HG02610 (cell line): Measurements from ENCODE around the gene DLK2.

Source experiments
- ATAC-seq: cut with Tn5 transposase; IDR thresholded peaks from one replicate; pipeline ENCODE4 v1.9.1; 2021; ENCODE audit warnings: mild to moderate bottlenecking, moderate library complexity; ENCODE audit not compliant: unreplicated experiment

The DLK2 gene

DNA sequence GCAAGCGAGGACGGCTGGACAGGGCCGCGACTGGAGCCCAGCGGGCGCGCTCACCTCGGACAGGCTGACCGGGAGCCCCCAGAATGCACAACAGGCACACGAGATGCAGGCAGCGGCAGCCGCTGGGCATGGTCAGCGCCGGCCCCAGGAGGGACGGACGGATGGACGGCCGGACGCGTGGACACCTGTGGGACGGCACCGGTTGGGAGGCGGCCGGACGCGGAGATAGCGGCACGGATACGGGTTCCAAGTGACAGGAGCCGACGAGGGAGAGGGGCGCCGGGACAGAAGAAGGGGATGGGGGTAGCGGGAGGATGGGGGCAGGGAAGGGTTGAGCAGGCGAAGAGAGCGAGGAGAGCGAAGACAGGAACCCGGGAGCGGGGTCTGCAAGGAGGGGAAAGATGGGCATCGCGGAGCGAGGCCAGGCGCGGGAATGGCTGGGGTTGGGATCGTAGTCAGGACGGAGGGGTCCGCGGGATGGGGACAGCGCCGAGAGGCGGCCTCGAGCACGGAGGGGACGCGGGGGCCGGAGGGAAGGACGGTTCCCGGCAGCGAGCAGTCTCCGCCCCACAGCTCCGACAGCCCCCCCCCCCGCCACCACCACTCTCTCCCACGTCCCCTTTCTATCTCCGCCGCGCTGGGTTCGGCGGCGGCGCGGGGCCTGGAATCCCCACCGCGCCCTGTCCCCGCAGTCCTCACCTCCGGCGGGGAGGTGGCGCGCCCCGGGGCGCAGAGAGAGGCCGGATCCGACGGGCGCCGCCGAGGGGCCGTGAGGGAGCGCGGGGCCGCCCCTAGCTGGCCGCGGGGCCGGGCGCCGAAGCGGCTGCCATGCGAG, 435 bp downstream of the DLK2 start:
- ATAC-seq, result no peak

DNA sequence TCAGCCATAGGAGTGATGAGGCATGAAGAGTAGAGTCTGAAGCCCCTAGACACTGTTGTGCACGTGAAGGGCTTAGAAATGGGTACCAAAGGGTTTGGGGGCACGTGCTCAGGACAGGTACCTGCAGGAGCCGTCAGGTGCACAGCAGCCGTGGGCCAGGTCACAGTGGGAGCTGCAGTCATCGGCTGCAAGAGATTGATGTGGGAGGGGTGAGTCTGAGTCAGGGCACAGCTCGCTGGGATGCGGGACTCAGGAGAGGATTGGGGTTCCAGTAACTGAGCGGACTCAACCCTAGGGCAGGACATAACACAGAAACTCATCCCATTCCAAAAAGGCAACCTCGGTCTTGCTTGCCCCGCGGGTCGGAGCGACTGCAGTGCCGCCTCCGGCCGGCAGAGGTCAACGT, 1.1 kb downstream of the DLK2 start:
- ATAC-seq, result no peak

DNA sequence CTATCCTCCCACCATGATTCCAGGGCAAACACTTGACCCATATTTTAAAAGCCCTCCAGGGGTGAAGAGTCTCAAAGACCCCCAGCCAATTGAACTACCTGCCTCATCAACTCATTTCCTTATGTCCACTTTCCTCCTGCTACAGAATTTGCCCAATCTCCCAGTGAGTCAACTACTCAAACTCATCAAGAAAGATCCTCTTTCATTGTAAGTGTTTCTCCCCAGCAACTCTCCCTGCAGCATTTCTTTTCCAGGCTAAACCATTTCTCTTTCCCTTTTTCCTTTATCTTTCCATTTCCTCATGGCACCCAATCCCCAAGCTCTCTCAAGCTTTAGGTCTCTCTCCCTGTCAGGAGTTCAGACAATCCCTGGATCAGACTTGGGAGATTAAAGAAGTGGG, 1.5 kb downstream of the DLK2 start:
- ATAC-seq, result no peak

DNA sequence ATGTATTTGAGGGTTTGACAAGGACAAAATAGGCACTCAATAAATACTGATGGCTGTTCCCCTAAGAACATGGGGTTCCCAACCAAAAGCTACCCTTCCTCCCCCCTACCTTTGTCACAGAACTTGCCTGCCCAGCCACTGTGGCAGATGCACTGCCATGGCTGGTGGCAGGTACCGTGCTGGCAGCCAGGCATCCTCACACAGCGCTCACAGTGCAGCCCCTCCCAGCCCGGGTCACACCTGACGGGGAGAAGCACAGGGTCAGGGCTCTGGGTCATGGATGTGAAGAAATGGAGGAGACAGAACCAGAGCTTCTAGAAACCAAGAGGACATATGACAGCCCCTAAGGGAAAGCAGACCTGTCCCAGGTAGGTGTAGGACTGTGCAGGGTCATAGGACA, 2.5 kb downstream of the DLK2 start:
- ATAC-seq, result no peak

DNA sequence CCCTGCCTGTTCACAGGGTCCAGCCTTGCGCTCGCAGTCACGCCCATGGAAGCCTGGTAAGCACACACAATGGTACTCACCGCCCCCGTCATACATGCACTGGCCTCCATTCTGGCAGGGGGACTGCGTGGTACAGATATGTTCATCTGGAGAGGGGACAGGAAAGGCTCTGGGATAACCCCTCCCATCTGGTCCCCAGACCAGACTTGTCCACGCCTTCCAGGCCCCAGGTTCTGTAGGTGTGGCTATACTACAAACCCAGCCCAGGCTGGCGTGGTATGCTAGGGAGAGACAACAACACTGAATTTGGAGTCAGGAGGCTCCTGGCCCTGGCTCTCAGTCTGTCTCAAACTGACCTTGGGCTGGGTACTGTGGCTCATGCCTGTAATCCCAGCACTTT, 3.4 kb downstream of the DLK2 start:
- ATAC-seq, result no peak

DNA sequence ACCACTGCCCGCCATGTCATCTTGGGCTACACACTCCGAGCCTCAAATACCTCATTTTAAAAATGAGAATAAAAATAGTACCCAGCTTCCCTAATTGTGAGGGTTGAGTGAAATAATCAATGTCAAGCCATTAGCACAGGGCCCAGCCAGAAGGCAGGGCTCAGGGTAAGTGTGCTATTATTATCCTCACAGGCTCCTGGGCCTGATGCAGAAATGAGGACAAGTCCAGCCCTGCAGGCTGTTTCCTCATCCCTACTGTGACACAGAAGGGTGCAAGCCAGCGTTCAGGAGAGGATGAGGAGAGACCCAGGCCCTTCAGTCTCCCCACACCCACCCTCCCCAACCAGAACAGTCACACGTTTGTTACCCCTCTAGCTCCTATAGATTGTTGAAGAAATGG, 4.0 kb downstream of the DLK2 start:
- no peak for ATAC-seq

DNA sequence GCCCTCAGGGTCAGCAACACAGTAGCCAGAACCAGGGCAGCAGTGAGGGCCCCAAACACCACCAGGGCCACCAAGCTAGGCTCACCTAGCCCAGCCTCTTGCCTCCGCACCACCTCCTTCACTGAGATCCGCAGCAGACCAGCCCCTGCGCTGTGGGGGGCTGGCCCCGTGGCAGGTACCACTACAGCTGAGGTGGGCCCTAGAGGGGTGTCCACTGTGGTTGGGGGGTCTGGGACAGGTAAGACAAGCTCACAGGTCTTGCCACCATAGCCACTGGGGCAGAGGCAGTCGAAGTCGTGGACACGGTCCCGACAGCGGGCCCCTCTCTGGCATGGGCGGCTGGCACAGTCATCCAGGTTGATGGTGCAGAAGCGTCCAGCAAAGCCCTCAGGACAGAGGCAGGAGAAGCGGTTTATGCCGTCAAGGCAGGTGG, 4.6 kb downstream of the DLK2 start:
- no peak for ATAC-seq

DNA sequence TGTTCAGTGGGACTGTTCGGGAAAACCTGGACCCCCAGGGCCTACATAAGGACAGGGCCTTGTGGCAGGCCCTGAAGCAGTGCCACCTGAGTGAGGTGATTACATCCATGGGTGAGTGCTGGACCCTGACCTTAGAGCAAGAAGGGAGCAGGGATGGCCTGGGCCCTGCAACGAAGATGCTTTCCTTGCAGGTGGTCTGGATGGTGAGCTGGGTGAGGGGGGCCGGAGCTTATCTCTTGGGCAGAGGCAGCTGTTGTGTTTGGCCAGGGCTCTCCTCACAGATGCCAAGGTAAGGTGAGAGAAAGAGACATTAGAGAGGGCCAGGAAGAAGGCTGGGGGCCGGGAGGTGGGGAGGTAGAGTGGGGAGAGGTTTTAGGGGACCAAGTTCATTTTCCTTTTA, 6.4 kb downstream of the DLK2 start:
- ATAC-seq, result no peak

DNA sequence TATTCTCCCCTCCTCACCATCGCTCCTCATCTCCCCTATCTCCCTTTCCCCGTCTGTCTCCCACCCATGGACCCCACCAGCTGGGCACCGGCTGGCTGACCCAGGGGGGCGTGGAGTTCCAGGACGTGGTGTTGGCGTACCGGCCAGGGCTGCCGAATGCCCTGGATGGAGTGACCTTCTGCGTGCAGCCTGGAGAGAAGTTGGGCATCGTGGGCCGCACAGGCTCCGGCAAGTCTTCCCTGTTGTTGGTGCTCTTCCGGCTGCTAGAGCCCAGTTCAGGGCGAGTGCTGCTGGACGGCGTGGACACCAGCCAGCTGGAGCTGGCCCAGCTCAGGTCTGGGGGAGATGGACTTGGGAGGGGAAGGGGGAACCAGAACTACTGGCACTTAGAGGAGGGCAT, 7.7 kb downstream of the DLK2 start:
- ATAC-seq, result no peak

DNA sequence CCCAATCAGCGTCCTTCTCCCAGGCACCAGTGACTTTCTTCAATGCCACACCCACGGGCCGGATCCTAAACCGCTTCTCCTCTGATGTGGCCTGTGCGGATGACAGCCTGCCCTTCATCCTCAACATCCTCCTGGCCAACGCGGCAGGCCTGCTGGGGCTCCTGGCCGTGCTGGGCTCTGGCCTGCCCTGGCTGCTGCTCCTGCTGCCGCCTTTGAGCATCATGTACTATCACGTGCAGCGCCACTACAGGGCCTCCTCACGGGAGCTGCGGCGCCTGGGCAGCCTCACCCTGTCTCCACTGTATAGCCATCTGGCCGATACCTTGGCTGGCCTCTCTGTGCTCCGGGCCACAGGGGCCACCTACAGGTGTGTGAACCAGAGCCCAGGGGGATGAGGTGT, 9.8 kb downstream of the DLK2 start:
- no peak for ATAC-seq

DNA sequence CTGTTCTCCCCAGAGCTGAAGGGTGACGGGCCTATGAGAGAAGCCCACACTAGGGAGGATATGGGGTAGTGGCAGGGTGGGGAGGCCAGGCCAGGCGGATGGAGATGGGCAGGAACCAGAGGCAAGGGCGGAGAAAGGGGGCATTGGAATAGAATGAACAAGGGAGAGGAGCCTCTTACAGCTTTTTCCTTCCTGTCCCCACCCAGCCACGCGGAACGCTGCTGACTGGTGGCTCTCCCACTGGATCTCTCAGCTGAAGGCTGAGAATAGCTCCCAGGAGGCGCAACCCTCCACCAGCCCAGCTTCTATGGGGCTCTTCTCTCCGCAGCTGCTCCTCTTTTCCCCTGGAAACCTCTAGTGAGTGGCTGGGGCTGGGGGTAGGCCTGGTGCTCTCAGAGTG, 10.8 kb downstream of the DLK2 start:
- no peak for ATAC-seq

DNA sequence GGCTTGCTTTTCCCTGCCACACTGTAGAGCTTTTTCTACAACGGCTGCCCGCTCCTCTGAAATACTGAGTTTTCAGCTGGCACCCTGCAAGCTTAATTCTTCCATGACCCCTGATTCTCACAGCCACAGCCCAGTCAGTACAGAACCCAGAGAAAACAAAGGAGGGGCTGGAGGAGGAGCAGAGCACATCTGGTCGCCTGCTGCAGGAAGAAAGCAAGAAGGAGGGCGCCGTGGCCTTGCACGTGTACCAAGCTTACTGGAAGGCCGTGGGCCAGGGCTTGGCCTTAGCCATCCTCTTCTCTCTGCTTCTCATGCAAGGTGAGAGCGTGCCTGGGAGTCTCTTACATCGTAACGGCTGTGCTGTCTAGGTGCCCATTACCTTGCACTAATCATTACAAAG, 11.3 kb downstream of the DLK2 start:
- ATAC-seq, result no peak

DNA sequence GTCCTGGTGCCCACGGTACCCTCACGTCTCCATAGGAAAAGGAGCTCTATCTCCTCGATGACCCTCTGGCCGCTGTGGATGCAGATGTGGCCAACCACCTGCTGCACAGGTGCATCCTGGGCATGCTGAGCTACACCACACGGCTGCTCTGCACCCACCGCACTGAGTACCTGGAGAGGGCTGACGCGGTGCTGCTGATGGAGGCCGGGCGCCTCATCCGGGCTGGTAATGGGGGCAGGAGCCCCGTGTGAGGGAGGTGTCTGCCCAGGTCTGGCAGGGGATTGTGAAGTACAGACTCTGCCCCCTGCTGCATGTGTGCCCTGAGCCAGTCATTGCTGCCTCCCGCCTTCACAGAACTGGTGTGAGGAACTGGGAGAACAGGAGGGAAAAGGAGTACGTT, 12.4 kb downstream of the DLK2 start:
- ATAC-seq, result no peak

DNA sequence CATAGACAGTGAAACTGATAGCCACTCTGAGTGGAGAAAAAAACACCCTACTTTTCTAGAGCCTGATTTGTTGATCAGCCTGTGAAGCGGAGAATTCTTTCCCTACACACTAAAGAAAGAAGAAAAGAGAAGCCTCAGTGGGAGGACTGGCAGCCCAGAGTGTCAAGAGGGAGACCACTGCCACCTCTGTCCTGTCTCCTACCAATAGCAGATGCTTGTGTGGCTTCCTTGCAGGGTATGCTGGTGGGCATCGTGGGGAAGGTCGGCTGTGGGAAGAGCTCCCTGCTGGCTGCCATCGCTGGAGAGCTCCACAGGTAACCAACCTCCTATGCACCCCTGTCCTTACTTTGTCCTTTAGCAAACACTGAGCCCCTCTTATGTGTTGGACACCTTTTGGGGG, 17.6 kb downstream of the DLK2 start:
- no peak for ATAC-seq

DNA sequence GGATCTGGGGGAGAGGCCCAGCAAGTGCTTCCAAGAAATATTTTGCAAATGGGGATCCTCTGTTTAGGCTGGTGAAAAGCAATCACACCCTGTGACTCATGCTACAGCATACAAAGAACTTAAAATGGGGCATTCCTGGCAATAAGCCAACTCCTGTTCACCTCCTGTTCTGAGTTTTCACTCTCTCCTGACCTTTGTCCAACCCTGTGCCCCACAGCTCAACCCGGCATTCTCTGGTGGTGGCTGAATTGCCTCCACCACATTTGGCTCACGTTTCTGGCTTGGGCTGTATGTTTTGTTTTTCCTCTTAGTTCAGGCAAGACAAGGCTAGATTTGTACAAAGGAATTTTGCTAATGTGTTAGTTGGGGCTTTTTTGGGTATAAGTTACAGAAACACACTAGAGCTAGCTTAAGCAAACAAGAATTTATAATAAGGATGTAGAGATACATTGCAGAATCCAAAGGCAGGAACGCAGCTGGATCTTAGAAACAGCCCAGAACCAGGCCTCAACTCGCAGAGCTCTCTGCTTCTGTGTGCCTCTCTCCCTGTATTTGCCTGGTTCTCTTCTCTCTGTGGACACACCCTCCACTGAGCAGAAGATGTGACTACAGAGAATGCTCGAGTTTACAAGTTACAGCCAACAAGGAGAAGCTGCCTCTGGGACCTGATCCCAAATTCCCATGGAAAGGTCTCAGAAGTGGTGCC, 18.6 kb downstream of the DLK2 start:
- ATAC-seq, result no peak

DNA sequence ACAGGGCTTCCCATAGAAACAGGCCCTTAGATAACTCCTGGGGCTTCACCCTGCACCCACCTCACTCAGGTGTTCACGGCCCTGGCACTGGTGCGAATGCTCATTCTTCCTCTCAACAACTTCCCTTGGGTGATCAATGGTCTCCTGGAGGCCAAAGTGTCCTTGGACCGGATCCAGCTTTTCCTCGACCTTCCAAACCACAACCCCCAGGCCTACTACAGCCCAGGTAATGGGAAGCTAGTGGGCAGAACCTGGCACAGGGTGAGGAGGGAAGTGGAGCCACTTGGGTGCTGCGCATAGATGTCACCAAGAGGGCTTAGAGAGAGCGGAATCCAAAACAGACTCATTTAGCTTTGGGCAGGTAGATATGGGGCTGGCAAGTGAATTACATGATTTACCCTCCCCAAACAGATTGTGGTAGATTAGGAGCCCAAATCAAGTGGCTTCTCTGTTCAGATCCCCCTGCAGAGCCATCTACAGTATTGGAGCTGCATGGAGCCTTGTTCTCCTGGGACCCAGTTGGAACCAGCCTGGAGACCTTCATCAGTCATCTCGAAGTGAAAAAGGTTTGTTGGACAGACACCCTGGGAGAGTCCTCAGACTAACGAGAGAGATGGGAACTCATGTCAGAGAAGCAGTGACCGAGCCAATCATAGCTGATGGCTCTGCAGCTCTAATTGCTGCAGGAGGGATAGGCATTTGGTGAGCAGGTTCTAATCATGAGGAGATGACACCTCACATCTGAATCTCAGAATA, 19.5 kb downstream of the DLK2 start:
- no peak for ATAC-seq

DNA sequence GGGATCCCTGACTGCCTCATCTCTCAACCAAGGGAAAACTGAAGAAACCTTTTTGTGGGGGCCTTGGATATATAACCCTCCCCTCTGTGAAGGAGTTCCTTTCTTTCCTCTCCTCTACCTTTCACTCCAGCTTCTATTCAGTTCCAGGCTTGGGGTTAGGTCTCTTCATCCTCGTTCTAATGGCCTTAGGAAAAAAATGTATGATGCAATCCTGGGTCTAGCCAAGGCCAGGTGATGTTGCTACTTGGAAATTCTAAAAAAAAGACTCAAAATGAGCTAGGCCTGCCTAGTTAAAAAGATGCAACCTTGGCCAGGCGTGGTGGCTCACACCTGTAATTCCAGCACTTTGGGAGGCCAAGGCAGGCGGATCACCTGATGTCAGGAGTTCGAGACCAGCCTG, 20.4 kb downstream of the DLK2 start:
- ATAC-seq, result no peak

DNA sequence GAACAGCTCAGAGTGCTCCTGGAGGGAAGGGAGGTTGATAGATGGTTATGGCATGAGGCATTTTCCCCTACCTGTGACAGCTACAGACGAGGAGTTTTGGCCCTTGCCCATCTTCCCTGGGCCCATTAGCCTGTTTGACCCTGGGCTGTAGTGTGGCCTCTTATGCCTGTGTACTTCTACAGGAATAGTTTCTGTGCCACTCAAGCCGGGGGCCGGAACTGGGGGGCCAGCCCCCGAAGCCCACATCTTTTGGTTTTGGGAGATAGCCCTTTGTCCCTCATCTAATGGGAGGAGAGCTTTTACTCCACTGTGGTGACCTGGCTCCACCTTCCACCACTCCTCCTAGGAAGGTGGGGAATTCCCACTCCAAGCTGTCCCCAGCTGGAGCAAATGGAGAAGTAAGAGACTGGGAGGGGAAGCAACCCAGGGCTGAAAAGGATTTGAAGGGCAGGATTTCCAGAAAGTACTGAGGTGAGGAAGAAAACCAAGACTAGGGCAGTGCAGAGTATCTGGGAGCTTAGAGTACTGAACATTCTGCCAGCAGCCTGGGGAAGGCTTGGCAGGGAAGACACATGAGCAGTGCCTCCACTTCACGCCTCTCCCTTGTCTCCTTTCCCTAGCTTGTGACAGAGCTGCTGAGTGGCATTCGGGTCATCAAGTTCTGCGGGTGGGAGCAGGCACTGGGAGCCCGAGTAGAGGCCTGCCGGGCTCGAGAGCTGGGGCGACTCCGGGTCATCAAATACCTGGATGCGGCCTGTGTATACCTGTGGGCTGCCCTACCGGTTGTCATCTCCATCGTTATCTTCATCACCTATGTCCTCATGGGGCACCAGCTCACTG, 21.1 kb downstream of the DLK2 start:
- no peak for ATAC-seq

DNA sequence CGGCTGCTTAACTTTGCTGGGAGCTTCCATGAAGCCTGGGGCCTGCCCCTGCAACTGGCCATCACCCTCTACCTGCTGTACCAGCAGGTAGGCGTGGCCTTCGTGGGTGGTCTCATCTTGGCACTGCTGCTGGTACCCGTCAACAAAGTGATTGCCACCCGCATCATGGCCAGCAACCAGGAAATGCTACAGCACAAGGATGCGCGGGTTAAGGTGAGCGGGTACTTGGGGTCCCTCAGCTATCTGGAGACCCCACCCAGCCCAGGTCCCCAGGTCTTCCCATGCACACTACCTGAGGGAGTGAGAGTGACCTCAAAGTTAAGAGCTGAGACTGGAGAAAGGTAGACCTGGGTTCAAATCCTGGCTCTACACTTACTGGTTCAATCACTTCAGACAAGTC, 22.2 kb downstream of the DLK2 start:
- no peak for ATAC-seq

DNA sequence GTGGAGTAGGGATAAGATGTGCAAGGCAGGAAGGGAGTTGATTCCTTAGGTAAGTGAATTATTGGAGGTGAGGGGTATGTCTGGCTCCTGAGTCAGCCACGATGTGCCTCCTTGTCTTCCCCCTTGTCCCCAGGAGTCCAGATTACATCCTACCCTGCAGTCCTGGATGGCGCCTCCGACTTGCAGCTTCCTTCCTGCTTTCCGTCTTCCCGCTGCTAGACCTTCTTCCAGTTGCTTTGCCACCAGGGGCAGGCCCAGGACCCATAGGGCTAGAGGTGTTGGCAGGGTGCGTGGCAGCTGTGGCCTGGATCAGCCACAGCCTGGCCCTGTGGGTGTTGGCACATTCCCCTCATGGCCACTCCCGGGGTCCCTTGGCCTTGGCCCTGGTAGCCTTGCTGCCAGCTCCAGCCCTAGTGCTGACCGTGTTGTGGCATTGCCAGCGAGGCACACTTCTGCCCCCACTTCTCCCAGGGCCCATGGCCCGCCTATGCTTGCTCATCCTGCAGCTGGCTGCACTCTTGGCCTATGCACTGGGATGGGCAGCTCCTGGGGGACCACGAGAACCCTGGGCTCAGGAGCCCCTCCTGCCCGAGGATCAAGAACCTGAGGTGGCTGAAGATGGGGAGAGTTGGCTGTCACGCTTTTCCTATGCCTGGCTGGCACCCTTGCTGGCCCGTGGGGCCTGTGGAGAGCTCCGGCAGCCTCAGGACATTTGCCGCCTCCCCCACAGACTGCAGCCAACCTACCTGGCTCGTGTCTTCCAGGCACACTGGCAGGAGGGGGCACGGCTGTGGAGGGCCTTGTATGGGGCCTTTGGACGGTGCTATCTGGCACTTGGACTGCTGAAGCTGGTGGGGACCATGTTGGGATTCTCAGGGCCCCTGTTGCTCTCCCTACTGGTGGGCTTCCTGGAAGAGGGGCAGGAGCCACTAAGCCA, 23.1 kb downstream of the DLK2 start:
- no peak for ATAC-seq
